HCT116 (cell line): Measurements from ENCODE around the gene TMEM91. TPM values are rescaled to one million over a fixed set of nuclear protein-coding genes. Genes with fewer than 3 reads are reported as not detected.

Experiments used
- ATAC-seq: fragments of 200-7000 bp; cut with Tn5 transposase; 2 replicates; pipeline ENCODE4 v1.9.1; 2020; ENCODE audit warnings: mild to moderate bottlenecking, moderate library complexity
- BruUV-seq: library from RNA; stranded (reverse); fragments of 400-500 nt; replicated peaks from 2 replicates; lab custom pipeline; 2021; lab: Mats Ljungman, UMichigan
- CTCF ChIA-PET: fragments of 300-600 bp; sonication (Branson Sonifier 250); formaldehyde crosslinking; loops from one replicate; lab custom pipeline; 2021; ENCODE audit warnings: antibody characterized with exemption; lab: Charles Lee
- POLR2A ChIA-PET: fragments of 300-600, 350-600 bp; sonication (Branson Sonifier 250); formaldehyde crosslinking; loops from one replicate; lab custom pipeline; 2021; ENCODE audit warnings: antibody characterized with exemption; lab: Charles Lee
- RAD21 ChIA-PET, 2 experiments: fragments of 300-600 bp; sonication (Branson Sonifier 250); formaldehyde crosslinking; loops; one replicate each; lab custom pipeline; 2023; ENCODE audit warnings: low total read pairs in 2 of 2; ENCODE audit not compliant: uncharacterized antibody in 2 of 2, unreplicated experiment in 2 of 2, low non-redundant PET in 1 of 2; lab: Charles Lee
- DNase-seq: peaks from one replicate; pipeline ENCODE4 v3.0.0-alpha.2; 2010; ENCODE audit warnings: low read depth, low spot score
- H2AFZ ChIP-seq: fragments of 200-600 bp; shearing (Covaris generic), sonication (generic); 2 replicates; pipeline ENCODE4 v1.6.1; 2017; ENCODE audit warnings: low read depth, mixed run types, mixed read lengths, antibody characterized with exemption, low read length; ENCODE audit not compliant: poor library complexity, severe bottlenecking
- H3K27ac ChIP-seq: 2 replicates; pipeline ENCODE4 v1.5.1; 2012; ENCODE audit warnings: low read depth, low read length
- H3K27me3 ChIP-seq: fragments of 200-600 bp; sonication (generic); 2 replicates; pipeline ENCODE4 v1.6.1; 2016; ENCODE audit warnings: mixed run types, low read length, mixed read lengths; ENCODE audit not compliant: insufficient read depth
- H3K36me3 ChIP-seq, 2 experiments: fragments of 200-500 bp in 1 of 2; fragments of 200-600 bp in 1 of 2; sonication (Bioruptor generic) in 1 of 2; sonication (generic) in 1 of 2; 2 replicates each; pipeline versions ENCODE4 v1.5.1 to v1.6.1; 2014 to 2016; ENCODE audit warnings: low read length in 2 of 2, inconsistent platforms in 1 of 2, mixed read lengths in 1 of 2, mixed run types in 1 of 2; ENCODE audit not compliant: insufficient read depth in 2 of 2, control insufficient read depth in 1 of 2
- H3K4me1 ChIP-seq, 2 experiments: fragments of 200-600 bp in 1 of 2; sonication (generic) in 1 of 2; 2 replicates each; pipeline versions ENCODE4 v1.5.1 to v1.6.1; 2012 to 2017; ENCODE audit warnings: low read length in 2 of 2, inconsistent platforms in 1 of 2, mild to moderate bottlenecking in 1 of 2, mixed read lengths in 1 of 2, mixed run types in 1 of 2, moderate library complexity in 1 of 2; ENCODE audit not compliant: insufficient read depth in 2 of 2, control insufficient read depth in 1 of 2
- H3K4me2 ChIP-seq: fragments of 200-600 bp; sonication (generic); 2 replicates; pipeline ENCODE4 v1.6.1; 2017; ENCODE audit warnings: mixed run types, low read length, mixed read lengths
- H3K4me3 ChIP-seq, 2 experiments: fragments of 200-600 bp in 1 of 2; sonication (generic) in 1 of 2; replicated peaks in 1 of 2; 2 replicates each; pipeline ENCODE4 v1.5.1; 2011 to 2016; ENCODE audit warnings: low read length in 2 of 2, control low read depth in 1 of 2, low read depth in 1 of 2, mild to moderate bottlenecking in 1 of 2, mixed read lengths in 1 of 2, mixed run types in 1 of 2
- H3K79me2 ChIP-seq: fragments of 200-600 bp; sonication (generic); 2 replicates; pipeline ENCODE4 v1.6.1; 2017; ENCODE audit warnings: mild to moderate bottlenecking, mixed run types, low read length, moderate library complexity, mixed read lengths; ENCODE audit not compliant: insufficient read depth
- H3K9ac ChIP-seq: fragments of 200-600 bp; sonication (generic); 2 replicates; pipeline ENCODE4 v1.6.1; 2016; ENCODE audit warnings: low read length, mixed read lengths
- H3K9me2 ChIP-seq: fragments of 200-600 bp; sonication (generic), shearing (Covaris generic); 2 replicates; pipeline ENCODE4 v1.6.1; 2017; ENCODE audit warnings: mixed run types, mild to moderate bottlenecking, moderate library complexity; ENCODE audit not compliant: insufficient read depth
- H3K9me3 ChIP-seq, 2 experiments: fragments of 200-500 bp in 1 of 2; fragments of 200-600 bp in 1 of 2; sonication (Bioruptor generic) in 1 of 2; sonication (generic) in 1 of 2; 2 replicates each; pipeline ENCODE4 v1.6.1; 2014 to 2017; ENCODE audit warnings: low read length in 2 of 2, mixed read lengths in 2 of 2, inconsistent platforms in 1 of 2, low read depth in 1 of 2, mild to moderate bottlenecking in 1 of 2, mixed run types in 1 of 2, moderate library complexity in 1 of 2; ENCODE audit not compliant: control insufficient read depth in 1 of 2, insufficient read depth in 1 of 2
- H4K20me1 ChIP-seq: fragments of 200-600 bp; sonication (generic), shearing (Covaris generic); 2 replicates; pipeline ENCODE4 v1.6.1; 2017; ENCODE audit warnings: mixed run types, mild to moderate bottlenecking, moderate library complexity; ENCODE audit not compliant: insufficient read depth
- CBX3 ChIP-seq: IDR thresholded peaks from 2 replicates; pipeline ENCODE4 v1.6.1; 2012; ENCODE audit warnings: low read depth
- EZH2 ChIP-seq: fragments of 200-600 bp; sonication (generic); IDR thresholded peaks from 2 replicates; pipeline ENCODE4 v1.6.1; 2017; ENCODE audit warnings: antibody characterized with exemption, mixed run types
- FOSL1 ChIP-seq: IDR thresholded peaks from 2 replicates; pipeline ENCODE4 v1.6.1; 2012; ENCODE audit warnings: low read depth
- JUND ChIP-seq: IDR thresholded peaks from 2 replicates; pipeline ENCODE4 v1.6.1; 2012
- SIN3A ChIP-seq: IDR thresholded peaks from 2 replicates; pipeline ENCODE4 v1.6.1; 2012; ENCODE audit warnings: low read depth
- SP1 ChIP-seq: IDR thresholded peaks from 2 replicates; pipeline ENCODE4 v1.6.1; 2012; ENCODE audit warnings: low read depth
- ZNF274 ChIP-seq: fragments of 200-500 bp; sonication (Bioruptor generic); IDR thresholded peaks from 2 replicates; pipeline ENCODE4 v1.6.1; 2014; ENCODE audit warnings: mild to moderate bottlenecking, low read depth, low read length, inconsistent platforms
- intact Hi-C: fragments of 100-400 bp; cut with micrococcal nuclease; formaldehyde crosslinking; loops from 2 replicates; pipeline ENCODE4 v1.10.0; 2022
- total RNA-seq: library from RNA; stranded (reverse); gene quantifications from one replicate; pipeline ENCODE4 v1.2.1, GENCODE V29; 2021; ENCODE audit not compliant: unreplicated experiment
- TF ChIP-seq, protein P1 (sequence below): IDR thresholded peaks from 2 replicates; pipeline ENCODE4 v1.6.1; 2012; ENCODE audit warnings: low read depth

Gene TMEM91
- total RNA-seq, 1 experiment from 2014 or later = 4.4 TPM

GRCh38 chr19:41392775-41393174 is 16.4 kb downstream of the TMEM91 start (continued):
- TF ChIP-seq, protein P1, sequence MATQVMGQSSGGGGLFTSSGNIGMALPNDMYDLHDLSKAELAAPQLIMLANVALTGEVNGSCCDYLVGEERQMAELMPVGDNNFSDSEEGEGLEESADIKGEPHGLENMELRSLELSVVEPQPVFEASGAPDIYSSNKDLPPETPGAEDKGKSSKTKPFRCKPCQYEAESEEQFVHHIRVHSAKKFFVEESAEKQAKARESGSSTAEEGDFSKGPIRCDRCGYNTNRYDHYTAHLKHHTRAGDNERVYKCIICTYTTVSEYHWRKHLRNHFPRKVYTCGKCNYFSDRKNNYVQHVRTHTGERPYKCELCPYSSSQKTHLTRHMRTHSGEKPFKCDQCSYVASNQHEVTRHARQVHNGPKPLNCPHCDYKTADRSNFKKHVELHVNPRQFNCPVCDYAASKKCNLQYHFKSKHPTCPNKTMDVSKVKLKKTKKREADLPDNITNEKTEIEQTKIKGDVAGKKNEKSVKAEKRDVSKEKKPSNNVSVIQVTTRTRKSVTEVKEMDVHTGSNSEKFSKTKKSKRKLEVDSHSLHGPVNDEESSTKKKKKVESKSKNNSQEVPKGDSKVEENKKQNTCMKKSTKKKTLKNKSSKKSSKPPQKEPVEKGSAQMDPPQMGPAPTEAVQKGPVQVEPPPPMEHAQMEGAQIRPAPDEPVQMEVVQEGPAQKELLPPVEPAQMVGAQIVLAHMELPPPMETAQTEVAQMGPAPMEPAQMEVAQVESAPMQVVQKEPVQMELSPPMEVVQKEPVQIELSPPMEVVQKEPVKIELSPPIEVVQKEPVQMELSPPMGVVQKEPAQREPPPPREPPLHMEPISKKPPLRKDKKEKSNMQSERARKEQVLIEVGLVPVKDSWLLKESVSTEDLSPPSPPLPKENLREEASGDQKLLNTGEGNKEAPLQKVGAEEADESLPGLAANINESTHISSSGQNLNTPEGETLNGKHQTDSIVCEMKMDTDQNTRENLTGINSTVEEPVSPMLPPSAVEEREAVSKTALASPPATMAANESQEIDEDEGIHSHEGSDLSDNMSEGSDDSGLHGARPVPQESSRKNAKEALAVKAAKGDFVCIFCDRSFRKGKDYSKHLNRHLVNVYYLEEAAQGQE = no peak
- TF ChIP-seq, all 23 proteins: peak for 0

DNA sequence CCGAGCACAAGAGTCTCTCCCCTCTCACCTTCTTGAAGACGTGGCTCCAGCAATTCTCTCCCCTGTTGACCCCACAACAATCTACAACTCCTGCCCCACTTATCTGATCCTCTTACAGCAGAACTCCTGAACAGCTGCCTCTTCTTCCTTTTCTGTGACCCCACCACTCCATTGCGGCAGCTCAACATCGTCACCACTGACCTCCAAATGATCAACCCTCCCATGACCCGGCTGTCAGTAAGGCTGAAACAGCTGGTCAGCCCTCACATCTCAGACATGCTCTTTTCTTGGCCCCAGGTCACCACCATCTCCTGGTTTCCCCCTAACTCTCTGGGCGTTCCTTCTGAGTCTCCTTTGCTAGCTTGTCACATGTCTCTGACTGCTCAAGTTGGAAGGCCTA is 19.0 kb downstream of the TMEM91 start:
- intact Hi-C loops = no loop called here
- Histone ChIP-seq H3K79me2 (peaks cover 42% of the 10 kb centered on the region), H3K4me3 (no peak overlapping the region), H2AFZ (no peak overlapping the region), H3K9me2 (no peaks in the 10 kb centered on the region), H4K20me1 (no peaks in the 10 kb centered on the region), H3K9ac (no peak overlapping the region), H3K9me3 (no peaks in the 10 kb centered on the region), H3K36me3 (peaks cover 3 to 14% of the 10 kb centered on the region in 2 experiments; a peak in 3 of 4 replicates), H3K4me1 (peaks cover 12 to 21% of the 10 kb centered on the region in 2 experiments), H3K4me2 (peak overlapping the region; percentile 83; the same call in 1 of the 2 replicates), H3K27ac (no peak overlapping the region), H3K27me3 (no peaks in the 10 kb centered on the region)
- ChIA-PET POLR2A (no interaction called here), RAD21 (no interaction called here), CTCF (no interaction called here)
- DNase-seq (no peak), ATAC-seq (no peak)
- no TSS peak for BruUV-seq
- TF ChIP-seq CBX3 = no peak
- no peak for TF ChIP-seq EZH2
- no peak for TF ChIP-seq FOSL1
- TF ChIP-seq ZNF274 = no peak
- TF ChIP-seq SP1 = no peak
- no peak for TF ChIP-seq SIN3A
- no peak for TF ChIP-seq JUND
- TF ChIP-seq, protein P1 = no peak
